ENCODE results near the gene DLX1. TPM values are rescaled to one million over a fixed set of nuclear protein-coding genes. Genes with fewer than 3 reads are reported as not detected.

The DLX1 gene
- total RNA-seq, 1 donor from 2014 or later = not detected

- ATAC-seq (peak; percentile 53), DNase-seq (ENCODE audit: low spot score) (no peak)
Observed at GRCh38 chr2:172086241-172087206, 1.2 kb downstream of the DLX1 start.

GRCh38 chr2:172087207-172087779 is 2.0 kb downstream of the DLX1 start:
- ATAC-seq (no peak), DNase-seq (ENCODE audit: low spot score) (no peak)

- no peak for ATAC-seq
- no peak for DNase-seq (ENCODE audit: low spot score)
Observed at GRCh38 chr2:172087780-172088244, 2.5 kb downstream of the DLX1 start.

GRCh38 chr2:172088245-172089004 is 3.1 kb downstream of the DLX1 start:
- DNase-seq (ENCODE audit: low spot score) (no peak), ATAC-seq (no peak)

GRCh38 chr2:172089005-172089504 is 3.7 kb downstream of the DLX1 start:
- ATAC-seq (no peak), DNase-seq (ENCODE audit: low spot score) (no peak)

GRCh38 chr2:172089633-172090032 is 4.3 kb downstream of the DLX1 start:
- ATAC-seq (no peak), DNase-seq (ENCODE audit: low spot score) (no peak)

GRCh38 chr2:172090044-172090961 is 5.0 kb downstream of the DLX1 start:
- ATAC-seq (no peak), DNase-seq (ENCODE audit: low spot score) (no peak)

DNA sequence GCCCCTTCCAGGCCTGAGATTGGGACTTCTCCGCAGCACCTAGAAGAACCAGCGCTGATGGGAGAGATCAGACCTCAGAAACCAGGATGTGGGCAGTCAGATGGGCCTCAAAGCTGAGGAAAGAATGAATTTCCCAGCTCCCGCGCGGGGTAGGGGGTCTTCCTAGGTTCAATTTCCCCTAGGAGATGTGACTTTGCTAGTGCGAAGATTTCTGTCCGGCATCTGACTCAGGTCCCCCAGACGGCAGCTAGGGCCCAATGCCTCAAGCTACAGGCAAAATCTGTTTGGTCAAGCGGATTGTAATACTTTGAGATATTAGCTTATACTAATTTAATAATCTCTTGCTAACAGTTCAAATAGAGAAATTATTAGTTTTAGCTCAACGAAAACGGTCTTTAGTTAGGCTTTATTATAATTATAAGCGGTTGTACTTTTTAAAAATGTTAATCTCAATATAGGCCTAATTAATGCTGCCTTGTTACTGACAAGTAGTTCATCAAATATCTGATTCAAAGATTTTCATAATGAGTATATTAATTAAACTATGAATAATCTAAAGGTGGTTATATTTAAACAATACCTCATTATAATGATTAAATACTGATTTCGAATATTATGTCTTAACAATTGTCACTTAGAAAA is 5.8 kb downstream of the DLX1 start:
- DNase-seq (ENCODE audit: low spot score) = no peak
- no peak for ATAC-seq

DNA sequence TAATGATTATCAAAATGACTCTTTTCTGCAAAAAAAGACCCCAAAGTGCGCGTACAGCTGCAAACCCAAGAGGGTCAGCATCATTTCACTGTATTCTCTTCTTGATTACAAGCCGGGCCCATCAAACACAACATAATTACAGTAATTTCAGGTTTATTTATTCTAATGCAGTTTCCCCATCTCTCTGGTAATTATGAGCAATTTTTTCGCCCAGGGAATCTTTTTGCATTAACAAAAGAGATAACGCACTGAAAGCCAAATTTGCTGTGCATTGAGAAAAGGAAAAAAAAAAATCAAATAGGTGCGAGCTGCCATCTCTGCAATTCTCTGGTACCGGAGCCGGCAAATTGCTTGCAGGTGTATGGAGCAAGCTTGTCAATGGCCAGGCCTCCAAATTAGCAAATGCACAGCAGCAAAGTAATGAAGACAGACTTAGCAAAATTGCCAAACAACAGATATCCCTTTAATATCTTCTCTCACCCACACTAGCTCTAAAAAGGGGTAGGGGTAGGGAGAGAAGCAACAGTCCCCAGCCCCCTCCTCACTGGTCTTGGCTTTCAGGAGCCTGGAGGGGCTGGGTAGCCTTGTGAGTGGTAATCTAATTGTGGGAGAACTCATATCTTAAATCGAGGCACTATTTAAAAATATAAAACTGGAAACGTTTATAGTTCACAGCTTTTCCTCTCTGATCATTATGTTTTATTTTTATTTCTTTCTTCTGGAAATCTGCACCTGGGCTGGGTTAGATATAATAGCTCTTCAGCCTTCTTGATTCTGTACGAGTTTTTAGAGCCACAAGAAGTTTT is 6.7 kb downstream of the DLX1 start:
- no peak for DNase-seq (ENCODE audit: low spot score)
- no peak for ATAC-seq

DNA sequence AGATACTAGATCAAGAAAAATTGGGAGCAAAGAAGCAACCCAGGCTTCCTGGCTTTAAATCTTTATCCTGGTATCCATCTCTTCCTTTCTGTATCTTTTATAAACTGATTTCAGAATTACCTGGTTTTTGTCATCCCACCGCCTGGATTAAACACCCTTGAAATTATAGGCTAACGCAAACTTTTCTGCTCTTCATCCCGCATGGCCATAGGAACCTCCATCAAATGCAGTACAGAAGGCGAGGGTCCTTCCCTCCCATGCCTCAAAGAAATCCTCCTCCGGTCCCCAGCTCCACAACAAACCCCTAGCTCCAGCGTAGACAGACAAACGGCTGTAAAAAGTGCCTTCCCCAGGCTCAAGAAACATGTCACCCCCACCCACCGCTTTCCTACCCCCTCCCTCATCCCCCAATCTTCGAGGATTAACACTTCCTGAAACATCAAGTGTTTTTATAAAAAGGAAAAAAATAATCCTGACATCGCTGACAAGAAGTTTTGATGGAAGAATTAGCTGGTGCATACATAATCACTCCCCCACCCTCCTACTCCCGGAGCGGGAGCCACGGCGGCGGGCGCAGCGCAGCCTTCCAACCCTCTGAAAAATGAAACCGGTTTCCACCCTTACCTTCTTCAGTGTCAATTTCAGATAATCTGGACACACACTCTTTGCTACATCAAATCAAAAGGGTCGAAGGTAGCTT is 7.6 kb downstream of the DLX1 start:
- ATAC-seq (no peak), DNase-seq (ENCODE audit: low spot score) (no peak)

DNA sequence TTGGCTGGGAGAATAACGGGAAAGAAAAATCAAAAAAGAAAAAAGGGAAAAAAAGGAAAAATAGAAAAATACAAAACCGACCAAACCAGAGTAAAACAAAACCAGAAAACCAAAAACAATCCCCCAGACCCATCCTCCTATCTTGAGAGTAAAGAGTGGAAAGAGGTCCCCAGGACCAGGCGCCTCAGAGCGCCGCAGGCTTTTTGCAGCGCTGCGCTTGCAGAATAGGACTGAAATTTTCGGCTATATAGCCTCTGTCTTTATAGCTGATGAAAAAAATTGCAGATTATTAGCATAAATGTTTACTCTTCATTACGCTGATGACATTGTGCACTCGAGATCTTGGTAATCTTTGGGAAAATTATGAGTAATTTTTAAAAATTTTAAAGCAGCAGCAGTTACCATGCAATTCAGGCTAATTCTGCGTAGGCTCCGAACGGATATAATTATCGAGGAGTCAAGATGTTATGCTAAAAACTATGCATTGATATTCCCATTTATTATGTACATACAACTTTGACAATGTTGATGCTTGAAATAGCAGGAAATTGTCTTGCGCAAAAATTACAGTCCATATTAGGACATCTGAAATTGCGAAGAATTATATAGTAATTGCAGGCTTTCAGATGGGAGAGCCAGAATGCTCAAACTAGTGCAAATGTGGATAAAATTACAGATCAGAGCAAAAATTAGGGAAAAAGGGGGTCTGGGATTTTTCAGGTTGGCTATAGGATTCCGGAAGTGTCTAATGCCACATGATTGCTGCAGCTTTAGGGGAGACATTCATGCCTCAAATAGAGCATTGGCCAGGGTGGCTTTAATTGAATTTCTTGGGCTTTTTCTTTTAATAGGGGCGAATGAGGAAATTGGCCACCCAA is 8.3 kb downstream of the DLX1 start:
- DNase-seq (ENCODE audit: low spot score) (no peak), ATAC-seq (no peak)

DNA sequence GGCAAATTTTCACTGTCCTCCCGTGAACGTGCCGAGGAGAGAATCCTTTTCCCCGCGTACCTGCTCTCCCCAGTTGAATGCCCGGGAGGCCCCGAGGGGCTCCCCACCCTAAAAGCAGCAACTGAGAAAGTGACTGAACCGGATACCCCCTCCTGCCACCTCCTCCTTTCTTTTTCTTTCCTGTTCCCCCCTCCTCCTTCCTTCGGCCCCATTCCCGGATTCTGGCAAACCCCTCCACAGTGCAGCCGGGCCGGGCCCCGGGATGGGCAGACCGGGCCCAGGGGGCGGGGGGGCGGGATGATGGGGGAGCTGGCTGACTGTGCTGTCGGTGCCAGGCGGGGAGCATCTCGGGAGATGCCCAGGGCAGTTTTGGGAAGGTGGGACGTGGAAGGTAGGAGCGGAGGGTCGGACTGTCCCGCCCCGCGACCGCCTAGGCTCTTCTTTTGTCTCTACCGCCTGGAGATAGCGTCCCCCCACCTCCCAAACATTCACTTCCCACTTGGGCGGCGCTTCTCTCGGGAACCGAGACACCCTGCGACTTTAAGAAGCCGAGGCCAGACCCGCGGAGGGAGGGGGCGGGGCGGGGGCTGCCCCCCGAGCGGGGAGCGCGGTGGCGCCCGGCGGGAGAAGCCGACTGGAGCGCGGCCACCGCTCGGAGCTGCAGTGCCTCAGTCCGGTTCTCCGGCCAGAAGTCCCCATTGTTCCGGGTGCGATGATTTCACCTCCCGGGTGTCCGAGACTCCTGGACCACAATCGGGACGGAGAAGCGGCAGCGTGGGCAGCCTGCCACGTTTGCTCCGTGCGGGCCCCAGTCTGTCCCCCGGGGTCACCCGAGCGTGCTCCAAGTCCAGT is 9.2 kb downstream of the DLX1 start:
- DNase-seq (ENCODE audit: low spot score) (no peak), ATAC-seq (peak; percentile 23)

DNA sequence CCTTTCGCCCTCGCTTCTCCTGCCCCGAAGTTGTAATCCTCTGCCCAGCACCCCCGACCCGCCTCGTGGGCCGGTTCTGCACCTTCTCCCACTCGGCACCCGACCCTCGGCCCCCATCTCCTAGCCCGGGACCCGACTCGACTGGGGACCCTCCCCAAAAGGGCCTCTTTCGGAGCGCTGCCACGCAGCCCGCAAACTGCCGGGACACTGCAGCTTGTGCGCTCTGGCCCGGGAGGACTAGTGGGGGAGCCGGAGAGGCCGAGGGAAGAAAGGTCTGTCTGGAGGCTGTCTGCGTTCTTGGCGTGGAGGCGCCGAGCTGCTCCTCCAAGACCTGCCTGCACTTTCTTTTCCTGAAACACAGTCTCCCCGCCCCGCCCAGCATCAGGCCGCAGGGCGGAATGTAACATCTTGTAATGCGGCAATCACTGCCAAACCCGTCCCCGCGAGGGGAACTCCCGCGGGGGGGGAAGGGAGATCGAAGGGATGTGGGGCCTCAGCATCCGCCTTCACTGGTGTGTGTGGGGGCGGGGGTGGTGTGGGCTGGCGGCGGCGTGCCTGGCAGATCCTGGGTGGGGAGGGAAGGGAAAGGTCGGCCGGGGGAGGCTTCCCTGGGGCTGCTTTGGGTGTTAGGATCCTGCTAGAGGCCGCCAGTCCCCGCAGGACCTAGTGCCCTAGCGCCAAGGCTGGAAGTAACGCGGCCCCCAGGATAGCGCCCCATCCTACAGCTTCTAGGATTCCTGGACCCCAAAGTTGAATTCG is 10.0 kb downstream of the DLX1 start:
- no peak for DNase-seq (ENCODE audit: low spot score)
- ATAC-seq = peak; percentile 36

DNA sequence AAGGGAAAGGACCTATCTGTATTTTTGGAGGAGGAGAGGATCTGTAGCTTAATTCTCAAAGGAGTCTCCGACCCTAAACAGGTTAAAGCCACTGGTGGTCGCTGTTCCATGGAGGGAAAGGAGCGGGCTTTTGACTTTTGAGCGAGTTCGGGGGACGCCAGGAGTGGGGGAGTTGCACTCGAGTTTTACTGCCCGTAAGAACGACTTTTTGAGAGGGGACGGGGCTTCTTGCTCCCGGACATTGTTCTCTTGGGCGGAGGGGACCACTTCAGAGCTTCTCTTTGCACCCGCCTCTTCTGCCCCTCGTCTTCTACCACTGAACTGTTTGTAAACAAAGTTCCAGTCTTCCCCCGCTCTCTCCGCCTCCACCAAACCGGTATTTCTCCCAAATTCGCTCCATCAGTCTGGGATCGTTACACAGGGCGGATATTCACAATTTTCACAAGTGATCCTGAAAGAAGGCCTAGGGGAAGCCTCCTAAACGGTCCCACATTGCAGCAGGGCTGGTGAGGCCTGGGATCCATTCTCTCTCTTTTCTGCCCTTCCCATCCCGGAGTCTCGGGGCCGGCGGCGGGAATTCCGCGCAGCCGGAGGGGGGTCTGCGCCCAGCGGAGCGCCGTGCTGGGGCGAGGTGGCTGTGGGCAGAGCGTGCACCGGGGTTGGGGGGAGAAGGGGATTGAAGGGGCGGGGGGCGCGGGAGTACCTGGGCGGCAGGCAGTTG is 10.8 kb downstream of the DLX1 start:
- DNase-seq (ENCODE audit: low spot score) (no peak), ATAC-seq (no peak)
